SIG-M5 (cell line): Measurements from ENCODE around the gene TTLL6.

Experiments used
- DNase-seq: peaks from one replicate; lab custom pipeline; 2025; lab: John Stamatoyannopoulos, UW

The TTLL6 gene

DNA sequence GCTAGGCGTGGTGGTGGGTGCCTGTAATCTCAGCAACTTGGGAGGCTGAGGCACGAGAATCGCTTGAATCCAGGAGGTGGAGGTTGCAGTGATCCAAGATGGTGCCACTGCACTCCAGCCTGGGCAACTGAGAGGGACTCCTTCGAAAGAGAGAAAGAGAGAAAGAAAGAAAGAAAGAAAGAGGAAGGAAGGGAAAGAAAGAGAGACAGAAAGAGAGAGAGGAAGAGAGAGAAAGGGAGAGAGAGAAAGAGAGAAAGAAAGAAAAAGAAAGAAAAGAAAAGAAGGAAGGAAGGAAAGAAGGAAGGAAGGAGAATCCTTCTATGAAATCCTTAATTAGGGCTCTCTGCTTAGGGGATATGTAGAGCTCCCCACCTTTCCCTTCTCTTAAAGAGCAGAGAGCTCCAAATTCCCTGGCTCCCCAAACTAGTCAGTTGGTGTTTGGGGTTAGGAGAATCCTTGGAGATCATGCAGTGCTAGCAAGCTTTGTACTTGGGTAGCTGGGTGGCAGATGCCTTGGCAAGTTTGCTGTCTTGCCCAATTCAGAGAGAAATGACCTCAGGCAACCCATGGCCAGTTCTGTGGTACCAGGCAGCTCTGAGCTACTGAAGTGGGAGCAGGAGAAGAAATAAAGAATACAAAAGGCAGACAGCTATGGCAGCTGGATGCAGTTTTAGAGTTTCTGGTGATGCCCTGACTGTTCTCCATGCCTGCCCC, 79.5 kb downstream of the TTLL6 start:
- no peak for DNase-seq

DNA sequence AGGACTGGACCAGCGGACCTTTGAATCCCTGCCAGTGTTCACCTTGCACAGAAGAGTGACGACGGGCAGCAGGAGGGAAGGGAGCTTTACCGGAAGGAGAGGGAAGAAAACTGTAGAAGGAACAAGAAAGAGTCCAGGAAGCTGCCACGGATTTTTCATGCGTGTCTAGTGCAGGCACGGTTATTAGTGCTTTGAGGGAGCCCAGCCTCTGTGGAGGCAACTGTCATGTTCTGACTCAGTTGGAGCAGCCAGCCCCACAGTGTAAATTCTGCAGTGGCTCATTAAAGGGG, 82.0 kb downstream of the TTLL6 start:
- DNase-seq = no peak

DNA sequence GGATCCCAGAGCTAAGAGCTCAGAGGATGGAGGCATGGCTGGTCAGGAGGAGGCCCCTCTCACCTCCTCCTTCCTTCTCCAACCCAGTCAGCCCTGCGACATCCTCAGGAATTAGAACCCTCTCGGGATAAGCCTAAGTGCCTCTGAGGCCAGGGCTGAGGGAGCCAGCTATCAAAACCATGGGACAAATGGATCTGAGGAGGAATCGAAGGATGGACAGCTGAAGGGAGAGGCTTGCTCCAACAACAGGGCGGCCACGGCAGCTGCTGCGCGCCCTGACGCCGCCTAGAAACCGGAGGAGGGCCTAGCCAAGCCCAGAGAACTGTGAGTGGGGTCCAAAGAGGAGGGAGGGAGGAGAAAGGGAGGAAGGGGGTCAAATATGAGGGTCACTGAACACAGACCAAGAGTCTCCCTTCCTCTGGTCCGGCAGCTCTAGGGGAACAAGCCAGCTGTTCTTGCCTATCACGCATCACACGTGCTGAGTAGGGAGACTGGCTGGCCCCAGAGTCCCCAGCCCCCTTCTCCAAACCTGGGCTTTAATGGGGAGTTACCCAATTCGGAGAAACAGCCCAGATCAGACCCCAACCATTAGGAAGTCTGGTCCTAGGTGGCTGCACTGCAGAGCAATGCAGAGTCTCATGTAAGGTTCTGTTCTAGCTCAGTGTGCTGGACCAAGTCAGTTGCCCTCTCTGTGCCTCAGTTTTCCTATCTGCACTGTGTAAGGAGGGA, 82.5 kb downstream of the TTLL6 start:
- DNase-seq = no peak

DNA sequence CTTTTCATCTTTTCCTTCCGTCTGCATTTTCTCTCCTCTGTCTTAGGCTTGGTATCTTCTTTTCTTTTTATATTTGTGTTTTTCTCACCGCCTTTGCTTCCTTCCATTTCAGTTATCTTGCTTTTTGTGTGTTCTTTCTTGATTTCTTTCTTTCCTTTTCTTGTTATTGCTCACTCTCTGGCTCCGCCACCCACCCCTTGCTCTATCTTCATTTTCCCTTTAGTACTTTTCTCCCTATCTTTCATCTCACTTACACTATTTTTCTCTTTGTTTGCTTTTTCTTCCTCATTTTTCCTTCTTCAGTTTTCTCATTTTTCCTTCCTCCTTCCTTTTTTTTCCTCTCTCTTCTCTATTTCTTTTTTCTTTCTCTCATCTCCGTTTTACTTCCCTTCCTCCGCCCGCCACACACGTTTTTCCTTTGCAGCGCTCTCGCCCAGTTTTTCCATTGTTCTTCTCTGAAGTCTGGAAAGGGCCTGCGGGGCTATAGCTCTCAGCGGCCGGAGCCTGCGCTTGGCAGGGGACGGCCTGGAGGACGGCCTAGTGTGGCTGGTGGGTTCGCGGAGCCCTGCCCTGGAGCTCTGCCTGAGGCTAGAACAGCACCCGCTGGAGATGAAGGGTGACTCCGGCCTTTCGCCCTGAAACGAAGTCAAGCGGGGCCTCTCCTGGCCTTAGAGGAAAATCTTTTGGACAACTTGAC, 83.2 kb downstream of the TTLL6 start:
- DNase-seq = no peak

DNA sequence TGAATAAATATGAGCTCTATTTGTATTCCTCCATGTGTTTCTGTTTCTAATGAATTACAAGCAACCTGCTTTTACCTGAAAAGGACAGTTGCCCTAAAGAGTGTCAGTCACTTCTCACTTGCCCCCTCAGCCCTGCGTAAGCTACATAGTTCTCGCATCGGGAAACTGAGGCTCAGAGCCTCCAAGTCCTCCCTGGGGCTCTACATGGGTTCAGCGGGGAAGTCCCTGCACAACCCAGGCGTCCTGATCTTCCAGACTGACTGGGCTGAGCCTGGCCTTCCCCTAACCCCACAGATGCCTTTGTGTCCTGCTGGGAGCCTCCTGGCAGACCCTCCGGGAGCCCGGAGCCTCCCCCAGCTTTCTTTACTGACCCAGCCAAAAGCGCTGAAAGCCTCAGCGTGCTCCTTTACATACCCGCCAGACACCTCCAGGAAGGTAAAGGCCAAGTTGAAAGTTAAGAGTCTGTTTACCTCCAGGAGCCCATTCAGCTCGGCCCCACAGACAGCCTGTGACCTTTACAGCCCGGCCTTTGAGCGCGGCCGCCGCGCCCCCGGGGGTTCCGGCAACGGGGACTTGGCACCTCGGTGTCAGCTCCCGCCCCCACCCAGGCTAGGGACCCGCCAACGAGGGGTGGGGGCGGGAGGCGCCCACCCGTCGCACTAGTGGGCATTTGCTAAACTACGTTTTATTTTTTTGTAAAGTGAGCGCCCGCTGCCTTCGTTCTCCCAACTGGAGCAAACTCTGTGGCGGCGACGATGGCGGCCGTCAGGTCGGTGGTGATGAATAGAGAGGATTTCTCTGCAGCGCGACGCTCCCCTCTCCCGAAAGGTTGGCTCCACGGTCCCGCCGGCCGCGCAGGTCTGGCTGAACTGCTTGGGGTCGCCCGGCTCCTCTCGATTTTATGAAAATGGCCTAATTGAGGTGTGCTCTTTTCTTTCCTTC, 84.1 kb downstream of the TTLL6 start:
- DNase-seq = no peak

DNA sequence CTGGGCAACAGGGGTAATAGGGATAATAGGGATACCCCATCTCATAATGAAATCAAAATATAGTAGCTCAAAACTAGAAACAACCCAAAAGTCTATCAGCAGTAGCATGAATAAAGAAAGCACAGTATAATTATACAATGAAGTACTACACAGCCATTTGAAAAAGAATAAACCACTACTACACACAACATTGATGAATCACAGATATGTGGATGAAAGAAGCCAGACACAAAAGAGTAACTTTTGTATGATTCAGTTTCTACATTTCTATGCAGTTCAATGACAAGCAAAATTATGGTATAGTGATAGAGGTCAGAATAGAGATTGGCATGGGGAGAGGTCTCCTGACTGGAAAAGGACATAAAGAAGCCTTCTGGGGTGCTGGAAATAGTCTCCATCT, 85.7 kb downstream of the TTLL6 start:
- DNase-seq = no peak

DNA sequence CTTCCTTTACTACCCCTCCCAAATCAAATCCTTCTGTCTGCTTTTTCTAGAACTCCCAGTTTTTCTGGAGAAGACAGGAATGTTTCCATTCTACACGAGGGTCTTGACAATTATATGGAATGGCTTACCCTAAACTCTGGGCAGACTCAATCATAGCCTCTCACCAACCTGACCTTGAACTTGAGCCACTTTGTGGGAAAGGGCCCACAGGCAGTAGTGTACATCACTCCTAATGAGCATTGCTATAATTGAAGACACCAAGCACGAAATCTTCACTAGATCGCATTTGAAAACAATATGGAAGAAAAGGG, 86.8 kb downstream of the TTLL6 start:
- no peak for DNase-seq

DNA sequence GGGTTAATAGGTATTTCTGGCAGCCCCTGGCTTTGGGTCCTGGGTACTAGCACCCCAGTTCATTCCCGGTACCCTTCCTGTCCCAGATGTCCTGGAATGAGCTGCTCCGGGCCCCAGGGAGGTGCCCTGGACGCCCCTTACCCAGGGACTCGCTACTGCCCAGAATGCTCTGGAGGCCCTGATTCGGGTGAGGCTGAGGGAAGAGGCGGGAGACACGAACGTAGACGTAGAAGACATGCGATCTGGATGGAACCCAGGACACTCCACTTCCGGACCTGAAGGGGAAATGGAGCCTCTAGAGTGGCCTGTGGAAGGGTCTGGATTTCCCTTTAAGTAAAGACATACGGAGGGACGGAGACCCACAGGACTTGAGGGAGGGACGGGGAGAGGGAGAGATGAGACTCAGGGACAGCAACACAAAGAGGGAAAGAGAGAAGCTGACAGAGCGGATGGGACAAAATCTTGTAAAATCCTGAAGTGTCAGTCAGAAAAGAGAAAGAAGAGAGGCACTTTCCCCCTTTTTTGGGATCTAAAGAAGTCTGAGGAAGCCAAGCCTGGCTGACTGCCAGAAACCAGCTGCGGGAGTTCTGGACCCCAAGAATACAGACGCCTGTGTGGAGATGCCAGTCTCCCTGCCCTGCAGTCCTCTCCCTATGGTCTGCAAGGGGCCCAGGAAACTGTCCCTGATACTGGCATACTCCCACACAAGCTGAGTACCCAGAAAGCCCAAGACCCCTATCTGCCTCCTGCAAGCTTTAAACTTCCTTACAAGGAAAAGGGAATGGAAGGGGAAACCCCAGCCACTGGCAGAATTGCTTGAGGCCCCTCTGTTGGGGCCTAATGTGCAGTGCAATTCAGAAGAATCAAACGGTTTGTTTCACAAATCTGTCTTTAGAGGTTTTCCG, 87.4 kb downstream of the TTLL6 start:
- no peak for DNase-seq

DNA sequence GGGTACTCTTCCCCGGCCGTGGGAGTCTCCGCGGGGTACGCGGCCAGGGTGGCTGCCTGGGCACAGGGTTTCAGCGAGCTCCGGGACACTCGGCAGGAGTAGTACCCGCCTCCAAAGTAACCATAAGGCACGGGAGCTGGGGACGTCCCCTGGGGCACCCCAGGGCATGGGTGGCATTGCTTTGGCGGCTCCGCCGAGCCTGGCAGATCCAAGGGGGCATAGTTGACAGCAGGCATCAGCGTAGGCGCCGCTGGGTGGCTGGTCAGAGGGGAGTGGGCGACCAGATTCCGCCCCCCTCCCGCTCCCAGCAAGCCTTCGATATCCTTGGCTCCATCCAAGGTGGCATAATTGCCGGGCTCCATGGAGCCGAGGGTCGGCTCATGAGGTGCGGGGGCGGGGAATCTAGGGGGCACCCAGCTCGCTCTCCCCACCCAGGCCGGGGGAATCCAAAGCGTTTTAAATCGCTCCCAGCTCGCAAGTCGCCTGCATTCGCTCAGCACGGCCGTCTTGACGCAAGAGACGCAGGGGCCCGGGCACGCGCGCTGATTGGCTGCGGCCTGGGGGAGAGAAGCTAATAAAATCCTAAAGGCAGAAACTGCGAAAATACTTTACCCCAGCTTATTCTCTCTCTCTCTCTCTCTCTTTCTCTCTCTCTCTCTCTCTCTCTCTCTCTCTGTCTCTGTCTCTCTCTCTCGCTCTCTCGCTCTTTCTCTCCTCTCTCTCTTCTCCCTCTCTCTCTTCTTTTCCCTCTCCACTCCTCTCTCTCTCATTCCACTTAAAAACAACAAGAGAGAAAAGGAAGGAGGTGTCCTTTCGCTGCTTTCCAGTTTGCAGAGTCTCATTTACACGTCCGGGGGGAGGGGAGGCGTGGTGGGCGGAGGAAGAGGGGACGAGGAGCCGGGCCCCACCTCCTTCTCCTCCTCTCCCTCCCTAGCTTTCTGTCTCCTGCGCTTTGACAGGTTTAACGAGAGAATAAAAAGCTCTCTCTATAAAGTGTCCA, 88.5 kb downstream of the TTLL6 start, which contains the start of gene HOXB13:
Gene HOXB13 (minus strand): TSS at position 519 of the 1,000 bp plus-strand sequence. CDS start 157 bp downstream, at position 362.
- DNase-seq = no peak

DNA sequence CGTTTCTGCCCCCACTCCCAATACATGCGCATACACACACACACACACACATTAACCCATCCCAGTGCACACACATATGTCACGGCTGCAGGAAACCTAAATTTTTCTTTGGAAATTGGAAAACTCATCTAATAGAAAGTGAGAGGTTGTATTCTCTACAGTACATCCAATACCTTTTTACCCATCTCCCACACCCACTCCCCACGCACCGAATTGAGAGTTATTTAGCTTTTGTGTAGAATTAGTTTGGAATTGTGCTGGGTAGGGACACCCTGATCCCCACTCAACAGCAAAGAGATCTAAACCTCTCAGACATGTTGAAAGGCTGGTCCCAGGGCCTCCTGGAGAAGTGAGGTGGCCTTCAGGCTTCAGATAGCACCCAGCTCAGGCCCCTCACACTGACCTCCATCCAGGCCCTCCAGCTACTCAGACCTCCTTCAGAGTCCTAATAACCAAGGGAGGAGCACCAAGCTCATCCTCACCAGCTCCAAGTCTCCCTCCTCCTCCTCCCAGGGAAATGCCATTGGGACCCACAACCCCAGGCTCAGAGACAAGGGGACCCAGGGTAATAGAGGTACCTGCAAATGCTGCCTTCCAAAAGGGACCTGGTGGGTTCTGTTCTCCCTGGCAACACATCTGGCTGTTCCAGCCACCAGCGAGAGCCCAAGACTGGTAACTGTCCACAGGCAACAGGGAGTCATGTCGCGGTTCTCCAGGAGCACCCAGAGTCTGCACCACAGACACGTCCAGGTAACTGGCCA, 89.4 kb downstream of the TTLL6 start:
- no peak for DNase-seq

DNA sequence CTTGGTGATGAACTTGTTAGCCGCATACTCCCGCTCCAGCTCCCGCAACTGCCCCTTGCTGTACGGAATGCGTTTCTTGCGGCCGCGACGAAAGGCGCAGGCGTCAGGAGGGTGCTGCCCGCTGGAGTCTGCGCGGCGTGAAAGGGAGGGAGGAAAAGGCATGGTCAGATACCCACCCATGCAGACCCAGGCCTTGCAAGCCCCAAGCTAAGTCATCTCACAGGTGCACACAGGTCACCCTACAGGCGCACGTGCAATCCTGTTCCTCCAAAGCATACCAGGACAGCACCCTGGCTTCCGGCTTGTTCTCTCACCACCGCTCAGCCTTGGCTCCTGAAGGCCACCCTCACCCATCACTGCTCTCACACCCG, 90.1 kb downstream of the TTLL6 start:
- no peak for DNase-seq

DNA sequence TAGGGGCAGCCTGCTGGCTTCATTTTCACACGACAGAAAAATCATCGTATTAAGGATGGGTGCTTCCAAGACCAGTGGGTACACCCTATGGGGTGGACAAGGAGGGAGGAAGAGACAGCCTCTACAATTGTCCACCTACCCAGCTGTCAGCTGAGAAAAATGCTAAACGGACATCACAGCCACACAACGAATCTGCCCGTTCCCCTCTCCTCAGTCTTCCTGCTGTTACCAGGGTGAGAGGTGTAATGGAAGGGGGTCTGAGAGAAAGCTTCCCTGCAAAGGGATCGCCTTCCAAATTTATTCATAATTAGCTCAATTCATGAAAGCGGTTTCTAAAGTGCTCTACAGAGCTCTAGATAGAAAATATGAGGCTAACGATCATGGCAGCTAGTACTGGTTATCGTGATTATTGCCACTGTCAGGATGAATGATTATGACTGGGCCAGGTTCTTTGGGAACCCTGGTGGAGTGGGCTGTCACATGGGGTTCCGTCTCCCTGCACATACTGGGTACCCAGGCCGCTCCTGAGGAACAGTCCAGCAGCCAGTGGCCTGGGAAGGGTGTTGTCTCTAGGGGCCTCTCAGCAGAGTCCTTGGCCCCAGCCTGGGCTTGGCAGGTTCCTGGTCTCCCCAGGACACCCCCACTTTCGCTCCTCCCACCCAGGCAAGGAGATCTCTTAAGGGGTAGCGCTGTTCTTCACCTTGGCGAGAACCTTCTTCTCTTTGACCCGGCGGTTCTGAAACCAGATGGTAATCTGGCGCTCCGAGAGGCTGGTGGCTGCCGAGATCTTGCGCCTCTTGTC, 90.7 kb downstream of the TTLL6 start:
- no peak for DNase-seq

DNA sequence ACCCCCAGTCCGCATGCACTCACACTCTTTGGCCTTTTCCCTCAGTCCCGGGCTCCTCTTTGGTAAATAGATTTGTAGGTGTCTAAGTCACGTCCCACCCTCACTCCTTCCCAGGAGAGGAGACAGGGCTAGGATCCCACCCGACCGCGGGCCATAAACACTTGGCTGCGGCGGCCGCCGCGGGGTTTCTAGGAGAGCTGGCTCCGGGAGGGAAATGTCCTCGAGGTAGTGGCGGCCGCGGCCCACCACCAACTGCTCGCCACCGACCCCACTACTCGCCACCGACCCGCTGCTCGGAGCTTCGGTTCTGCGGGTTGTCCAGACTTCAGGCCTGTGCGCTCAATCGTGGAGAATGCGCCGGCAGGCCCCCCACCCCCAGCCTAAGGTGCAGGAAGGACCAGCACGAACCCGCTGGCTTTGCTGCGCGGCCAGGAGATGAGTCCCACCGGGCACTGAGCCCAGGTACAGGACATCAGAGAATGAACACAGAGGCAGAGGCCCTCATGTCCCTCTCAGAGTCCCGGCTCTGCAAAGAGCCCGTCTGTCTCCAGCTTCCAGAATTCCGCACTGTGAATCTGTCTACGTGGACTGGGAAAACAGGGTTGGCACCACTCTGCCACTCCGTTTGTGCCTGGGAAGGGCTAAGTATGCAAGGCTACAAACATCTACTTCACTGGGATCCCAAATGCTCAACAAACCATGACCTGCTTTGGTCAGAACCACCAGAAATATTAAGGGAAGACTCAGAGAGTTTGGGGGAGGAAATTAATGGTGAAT, 91.6 kb downstream of the TTLL6 start:
- DNase-seq = no peak

DNA sequence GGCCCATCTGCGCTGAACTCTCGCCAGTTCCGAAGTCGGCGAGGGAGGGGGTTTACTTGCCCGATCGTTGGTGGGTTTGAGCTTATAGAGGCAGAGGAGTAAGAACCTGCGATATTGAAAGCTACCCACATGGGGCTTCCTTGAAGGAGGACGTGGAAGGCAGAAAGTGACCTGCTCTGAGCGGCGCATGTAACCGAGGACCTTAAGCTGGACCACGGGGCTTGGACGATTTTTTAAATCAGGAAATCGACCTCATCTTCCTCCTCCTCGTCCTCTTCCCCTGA, 92.1 kb downstream of the TTLL6 start:
- no peak for DNase-seq

DNA sequence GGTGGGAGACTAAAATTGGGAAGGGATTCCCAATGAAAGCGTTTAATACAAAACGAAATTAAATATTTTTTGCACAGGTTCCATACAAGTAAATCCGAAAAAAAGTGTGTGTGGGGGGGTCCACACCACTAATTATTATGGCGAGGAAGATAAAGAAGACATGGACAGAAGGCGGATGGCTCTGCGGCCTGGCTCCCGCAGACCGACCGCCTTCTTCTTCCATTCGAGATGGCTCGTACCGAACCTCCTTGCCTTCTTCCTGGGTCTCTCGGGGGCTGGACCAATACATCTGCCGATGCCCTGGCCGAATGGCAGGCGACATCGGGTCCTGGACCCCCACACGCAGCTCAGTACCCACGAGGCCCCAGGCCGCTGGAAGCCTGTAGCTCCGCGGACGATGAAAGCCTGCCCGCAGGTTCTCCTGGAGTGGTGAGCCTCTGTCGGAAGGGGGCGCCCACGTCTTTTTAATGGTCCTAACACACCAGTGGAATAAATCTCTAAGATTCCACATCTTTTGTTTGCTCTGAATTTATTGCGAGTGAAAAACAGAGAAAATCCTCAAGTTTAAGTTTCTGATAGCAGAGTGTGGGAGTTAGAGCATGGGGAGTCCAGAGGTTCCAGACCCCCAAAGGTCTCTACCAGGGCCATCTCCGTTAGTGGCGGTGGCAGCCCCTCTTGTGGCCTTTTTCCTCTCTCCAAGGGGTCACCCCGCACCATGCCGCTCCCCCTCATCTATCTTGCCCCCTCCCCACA, 92.6 kb downstream of the TTLL6 start:
- DNase-seq = no peak

DNA sequence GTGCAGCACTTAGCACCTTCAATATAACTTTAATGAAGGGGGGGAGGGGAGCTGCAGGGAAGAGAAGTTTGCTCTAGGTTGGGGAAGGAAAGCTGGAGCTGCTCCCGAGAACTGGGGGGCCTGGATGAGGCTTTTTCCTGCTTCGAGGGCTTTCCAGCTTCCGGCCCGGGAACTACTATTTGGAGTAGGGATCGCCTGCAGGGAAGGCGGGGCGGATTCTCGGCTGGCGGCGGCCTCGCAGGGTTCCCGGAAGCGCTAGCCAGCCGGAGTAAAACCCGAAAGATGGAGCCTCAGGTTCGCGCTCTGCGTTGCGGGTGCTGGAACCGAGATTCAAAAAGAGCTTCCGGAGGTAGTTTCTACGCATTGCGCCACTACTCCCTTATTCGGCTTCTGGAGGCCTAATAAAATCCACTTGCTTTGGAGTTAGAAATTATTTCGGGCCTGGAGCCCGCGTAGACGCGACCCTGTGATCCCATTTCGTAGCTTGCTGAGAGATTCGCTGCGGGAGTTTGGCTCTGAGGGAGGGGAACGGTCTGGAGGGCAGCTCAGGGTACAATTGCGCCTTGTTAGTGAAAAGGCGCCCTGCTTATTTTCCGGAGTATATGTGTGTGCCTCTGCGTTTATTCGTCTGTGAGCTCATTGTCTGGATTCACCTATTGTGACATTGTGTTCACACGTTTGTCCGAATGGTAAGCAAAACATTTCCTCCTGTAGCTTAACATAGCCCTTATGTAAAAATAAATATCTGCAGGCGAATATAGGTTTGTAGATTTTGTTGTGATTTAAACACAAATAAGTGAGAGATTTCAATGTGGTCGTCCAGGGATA, 93.4 kb downstream of the TTLL6 start:
- DNase-seq = no peak
